Skeletal muscle satellite cell (primary cell): ENCODE measurements around the gene SFMBT1.

Source experiments
- H3K27me3 ChIP-seq: 2 replicates; pipeline ENCODE4 v1.7.0; 2013; ENCODE audit warnings: low read length; ENCODE audit not compliant: control insufficient read depth, insufficient read depth
- H3K36me3 ChIP-seq: 2 replicates; pipeline ENCODE4 v1.7.0; 2013; ENCODE audit warnings: mild to moderate bottlenecking, control low read depth, low read length; ENCODE audit not compliant: insufficient read depth
- H3K4me1 ChIP-seq: 2 replicates; pipeline ENCODE4 v1.7.0; 2013; ENCODE audit warnings: low read length; ENCODE audit not compliant: control insufficient read depth, insufficient read depth
- H3K4me2 ChIP-seq: 2 replicates; pipeline ENCODE4 v1.7.0; 2013; ENCODE audit warnings: mild to moderate bottlenecking, low read length
- H3K4me3 ChIP-seq: 2 replicates; pipeline ENCODE4 v1.7.0; 2013; ENCODE audit warnings: low read length
- H3K9ac ChIP-seq: 2 replicates; pipeline ENCODE4 v1.7.0; 2013; ENCODE audit warnings: mild to moderate bottlenecking, low read depth, low read length, moderate library complexity
- H3K9me3 ChIP-seq: replicated peaks from 2 replicates; pipeline ENCODE4 v1.7.0; 2013; ENCODE audit warnings: mild to moderate bottlenecking, control low read depth, low read length

Gene SFMBT1

GRCh38 chr3:52904000-52904399, 141.9 kb downstream of the SFMBT1 start:
- Histone ChIP-seq H3K4me2 (no peak overlapping the region), H3K36me3 (no peaks in the 10 kb centered on the region), H3K9me3 (no peaks in the 10 kb centered on the region), H3K27me3 (no peaks in the 10 kb centered on the region), H3K4me3 (no peak overlapping the region), H3K9ac (no peak overlapping the region), H3K4me1 (no peaks in the 10 kb centered on the region)

- Histone ChIP-seq H3K9ac (peak within 1 kb of the TSS; percentile 86), H3K4me1 (peaks cover 25% of the 10 kb centered on the region), H3K4me3 (peak within 1 kb of the TSS; percentile 82), H3K9me3 (no peaks in the 10 kb centered on the region), H3K36me3 (no peaks in the 10 kb centered on the region), H3K27me3 (no peaks in the 10 kb centered on the region), H3K4me2 (peak within 1 kb of the TSS; percentile 98)
These were observed 148.4 kb downstream of the SFMBT1 start, which contains the start of gene STIMATE for GRCh38 chr3:52897130-52898122. STIMATE (minus strand) TSS chr3:52897548; CDS start chr3:52897450, 98 bp downstream.

- Histone ChIP-seq H3K36me3 (no peaks in the 10 kb centered on the region), H3K9me3 (no peaks in the 10 kb centered on the region), H3K9ac (peak overlapping the region; percentile 86), H3K4me3 (peak overlapping the region; percentile 82), H3K4me2 (peak overlapping the region; percentile 98), H3K4me1 (peaks cover 33% of the 10 kb centered on the region), H3K27me3 (no peaks in the 10 kb centered on the region)
These were observed 149.3 kb downstream of the SFMBT1 start for GRCh38 chr3:52896613-52897012.

- peak overlapping the region; percentile 98 for H3K4me2 ChIP-seq
- H3K27me3 ChIP-seq = no peaks in the 10 kb centered on the region
- peak overlapping the region; percentile 82 for H3K4me3 ChIP-seq
- H3K9ac ChIP-seq = peak overlapping the region; percentile 86
- H3K4me1 ChIP-seq = peaks cover 33% of the 10 kb centered on the region
- H3K9me3 ChIP-seq = no peaks in the 10 kb centered on the region
- H3K36me3 ChIP-seq = no peaks in the 10 kb centered on the region
These were observed 149.7 kb downstream of the SFMBT1 start for GRCh38 chr3:52896151-52896550.

GRCh38 chr3:52895418-52895817, 150.5 kb downstream of the SFMBT1 start:
- no peak overlapping the region for H3K9ac ChIP-seq
- H3K4me1 ChIP-seq = peaks cover 36% of the 10 kb centered on the region
- H3K36me3 ChIP-seq = no peaks in the 10 kb centered on the region
- no peak overlapping the region for H3K4me2 ChIP-seq
- H3K9me3 ChIP-seq = no peaks in the 10 kb centered on the region
- no peak overlapping the region for H3K4me3 ChIP-seq
- H3K27me3 ChIP-seq = no peaks in the 10 kb centered on the region

- Histone ChIP-seq H3K9me3 (no peaks in the 10 kb centered on the region), H3K27me3 (no peaks in the 10 kb centered on the region), H3K36me3 (no peaks in the 10 kb centered on the region), H3K4me2 (no peak overlapping the region), H3K9ac (no peak overlapping the region), H3K4me1 (peaks cover 37% of the 10 kb centered on the region), H3K4me3 (no peak overlapping the region)
These were observed 151.1 kb downstream of the SFMBT1 start for GRCh38 chr3:52894756-52895155.

GRCh38 chr3:52893723-52894122, 152.2 kb downstream of the SFMBT1 start:
- H3K4me2 ChIP-seq = no peak overlapping the region
- peaks cover 37% of the 10 kb centered on the region for H3K4me1 ChIP-seq
- no peaks in the 10 kb centered on the region for H3K36me3 ChIP-seq
- H3K9ac ChIP-seq = no peak overlapping the region
- no peaks in the 10 kb centered on the region for H3K27me3 ChIP-seq
- no peak overlapping the region for H3K4me3 ChIP-seq
- H3K9me3 ChIP-seq = no peaks in the 10 kb centered on the region

GRCh38 chr3:52892625-52893311, 153.1 kb downstream of the SFMBT1 start:
- Histone ChIP-seq H3K9ac (no peak overlapping the region), H3K4me1 (peaks cover 34% of the 10 kb centered on the region), H3K4me3 (peak overlapping the region; percentile 26), H3K4me2 (peak overlapping the region; percentile 73), H3K36me3 (no peaks in the 10 kb centered on the region), H3K27me3 (no peaks in the 10 kb centered on the region), H3K9me3 (no peaks in the 10 kb centered on the region)

GRCh38 chr3:52892290-52892624, 153.6 kb downstream of the SFMBT1 start:
- Histone ChIP-seq H3K4me2 (peak overlapping the region; percentile 73), H3K4me3 (no peak overlapping the region), H3K9me3 (no peaks in the 10 kb centered on the region), H3K9ac (no peak overlapping the region), H3K4me1 (peaks cover 33% of the 10 kb centered on the region), H3K27me3 (no peaks in the 10 kb centered on the region), H3K36me3 (no peaks in the 10 kb centered on the region)

GRCh38 chr3:52891615-52892081, 154.2 kb downstream of the SFMBT1 start:
- no peaks in the 10 kb centered on the region for H3K36me3 ChIP-seq
- no peak overlapping the region for H3K4me2 ChIP-seq
- H3K27me3 ChIP-seq = no peaks in the 10 kb centered on the region
- no peaks in the 10 kb centered on the region for H3K9me3 ChIP-seq
- peaks cover 30% of the 10 kb centered on the region for H3K4me1 ChIP-seq
- no peak overlapping the region for H3K9ac ChIP-seq
- H3K4me3 ChIP-seq = no peak overlapping the region

- Histone ChIP-seq H3K4me3 (no peak overlapping the region), H3K27me3 (no peaks in the 10 kb centered on the region), H3K4me2 (no peak overlapping the region), H3K9ac (no peak overlapping the region), H3K36me3 (no peaks in the 10 kb centered on the region), H3K9me3 (no peaks in the 10 kb centered on the region), H3K4me1 (peaks cover 26% of the 10 kb centered on the region)
These were observed 154.7 kb downstream of the SFMBT1 start for GRCh38 chr3:52891164-52891563.
